ENCODE results near the gene ULK4.

DNA sequence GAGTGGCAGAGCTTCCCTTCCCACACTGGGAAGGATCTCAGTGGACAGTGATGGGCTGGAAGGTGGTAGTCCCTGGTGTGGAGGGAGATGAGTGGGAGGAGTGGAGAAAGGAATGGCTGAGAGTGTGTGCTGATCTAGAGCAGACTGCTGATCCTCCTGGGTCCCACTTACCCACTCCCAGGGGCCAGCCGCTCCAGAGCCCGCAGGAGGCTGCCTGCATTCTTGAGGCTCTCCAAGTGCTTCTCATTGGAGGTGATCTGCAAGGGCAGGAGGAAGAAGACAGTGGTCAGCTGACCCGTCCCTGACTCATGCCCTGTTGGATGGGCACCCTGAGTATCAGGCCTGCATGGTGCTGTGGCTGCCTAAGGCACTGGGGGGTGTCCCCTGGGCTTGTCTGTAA lies 712.6 kb downstream of the ULK4 start:
- TF ChIP-seq, protein P1, sequence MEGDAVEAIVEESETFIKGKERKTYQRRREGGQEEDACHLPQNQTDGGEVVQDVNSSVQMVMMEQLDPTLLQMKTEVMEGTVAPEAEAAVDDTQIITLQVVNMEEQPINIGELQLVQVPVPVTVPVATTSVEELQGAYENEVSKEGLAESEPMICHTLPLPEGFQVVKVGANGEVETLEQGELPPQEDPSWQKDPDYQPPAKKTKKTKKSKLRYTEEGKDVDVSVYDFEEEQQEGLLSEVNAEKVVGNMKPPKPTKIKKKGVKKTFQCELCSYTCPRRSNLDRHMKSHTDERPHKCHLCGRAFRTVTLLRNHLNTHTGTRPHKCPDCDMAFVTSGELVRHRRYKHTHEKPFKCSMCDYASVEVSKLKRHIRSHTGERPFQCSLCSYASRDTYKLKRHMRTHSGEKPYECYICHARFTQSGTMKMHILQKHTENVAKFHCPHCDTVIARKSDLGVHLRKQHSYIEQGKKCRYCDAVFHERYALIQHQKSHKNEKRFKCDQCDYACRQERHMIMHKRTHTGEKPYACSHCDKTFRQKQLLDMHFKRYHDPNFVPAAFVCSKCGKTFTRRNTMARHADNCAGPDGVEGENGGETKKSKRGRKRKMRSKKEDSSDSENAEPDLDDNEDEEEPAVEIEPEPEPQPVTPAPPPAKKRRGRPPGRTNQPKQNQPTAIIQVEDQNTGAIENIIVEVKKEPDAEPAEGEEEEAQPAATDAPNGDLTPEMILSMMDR (IDR thresholded peaks at IDR 0.05): no peak
- TF ChIP-seq POLR2A (IDR thresholded peaks at IDR 0.05) (no peak), EP300 (IDR thresholded peaks at IDR 0.05) (no peak)

Measured in ovary (tissue), 3 donors.